ENCODE results near the gene TCTN2.

TCTN2 gene

DNA sequence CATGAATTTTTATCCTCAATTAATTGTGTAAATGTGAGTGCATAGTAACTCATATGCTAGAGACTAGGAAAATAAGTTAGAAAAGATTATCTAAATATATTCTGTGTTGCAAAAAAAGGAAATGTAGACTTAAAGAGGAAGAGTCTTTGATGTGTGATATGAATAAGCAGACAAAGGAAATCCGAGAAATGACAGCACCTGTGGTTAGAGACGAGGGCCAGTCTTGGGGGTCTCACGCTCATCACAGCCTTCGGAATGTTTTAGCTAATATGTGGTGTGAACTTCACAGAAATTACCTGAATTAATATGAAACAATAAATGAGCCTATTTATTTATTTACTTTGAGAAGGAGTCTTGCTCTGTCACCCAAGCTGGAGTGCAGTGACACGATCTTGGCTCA, 52.9 kb downstream of the TCTN2 start:
- DNase-seq (ENCODE audit: low spot score), result no peak
- Histone ChIP-seq H3K27me3 (ENCODE audit: insufficient read depth, poor library complexity, severe bottlenecking) (no peaks in the 10 kb centered on the region), H3K4me1 (ENCODE audit: insufficient read depth, poor library complexity, severe bottlenecking) (peaks cover 4% of the 10 kb centered on the region), H3K36me3 (ENCODE audit: low read depth) (peaks cover 45% of the 10 kb centered on the region), H3K27ac (ENCODE audit: poor library complexity, severe bottlenecking) (no peak overlapping the region), H3K9me3 (ENCODE audit: severe bottlenecking) (no peaks in the 10 kb centered on the region), H3K4me3 (ENCODE audit: severe bottlenecking) (no peak overlapping the region)
- TF ChIP-seq CTCF (IDR thresholded peaks at IDR 0.05; ENCODE audit: poor library complexity, severe bottlenecking), result no peak
- ATAC-seq (ENCODE audit: low read depth), result no peak

- Histone ChIP-seq H3K9me3 (ENCODE audit: severe bottlenecking) (no peaks in the 10 kb centered on the region), H3K4me1 (ENCODE audit: insufficient read depth, poor library complexity, severe bottlenecking) (no peaks in the 10 kb centered on the region), H3K4me3 (ENCODE audit: severe bottlenecking) (no peak overlapping the region), H3K27me3 (ENCODE audit: insufficient read depth, poor library complexity, severe bottlenecking) (no peaks in the 10 kb centered on the region), H3K27ac (ENCODE audit: poor library complexity, severe bottlenecking) (no peak overlapping the region), H3K36me3 (ENCODE audit: low read depth) (peaks cover 45% of the 10 kb centered on the region)
- no peak for DNase-seq (ENCODE audit: low spot score)
- ATAC-seq (ENCODE audit: low read depth), result no peak
- TF ChIP-seq CTCF (IDR thresholded peaks at IDR 0.05; ENCODE audit: poor library complexity, severe bottlenecking), result no peak
Measured at GRCh38 chr12:123726244-123726643, 55.3 kb downstream of the TCTN2 start.

DNA sequence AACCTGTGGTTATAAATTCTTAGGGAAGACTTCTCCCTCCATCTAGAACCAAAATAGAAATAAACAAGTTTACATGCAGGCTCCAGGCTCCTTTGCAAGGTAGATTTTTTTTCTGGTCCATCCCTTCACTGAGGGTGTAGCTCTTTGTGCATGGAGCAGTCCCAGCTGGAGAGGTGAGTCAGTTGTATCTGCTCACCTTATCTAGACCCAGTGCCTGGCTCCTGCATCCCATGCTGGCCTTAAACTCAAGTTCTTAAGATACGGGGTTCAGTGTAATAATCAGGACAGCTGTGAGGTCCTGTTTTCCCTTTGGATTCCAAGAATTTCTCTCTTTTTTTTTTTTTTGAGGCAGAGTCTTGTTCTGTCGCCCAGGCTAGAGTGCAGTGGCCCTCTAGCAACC, 56.0 kb downstream of the TCTN2 start:
- Histone ChIP-seq H3K4me1 (ENCODE audit: insufficient read depth, poor library complexity, severe bottlenecking) (no peaks in the 10 kb centered on the region), H3K4me3 (ENCODE audit: severe bottlenecking) (no peak overlapping the region), H3K36me3 (ENCODE audit: low read depth) (peaks cover 47% of the 10 kb centered on the region), H3K27me3 (ENCODE audit: insufficient read depth, poor library complexity, severe bottlenecking) (no peaks in the 10 kb centered on the region), H3K27ac (ENCODE audit: poor library complexity, severe bottlenecking) (no peak overlapping the region), H3K9me3 (ENCODE audit: severe bottlenecking) (no peaks in the 10 kb centered on the region)
- DNase-seq (ENCODE audit: low spot score) (no peak), ATAC-seq (ENCODE audit: low read depth) (no peak)
- no peak for TF ChIP-seq CTCF (IDR thresholded peaks at IDR 0.05; ENCODE audit: poor library complexity, severe bottlenecking)

DNA sequence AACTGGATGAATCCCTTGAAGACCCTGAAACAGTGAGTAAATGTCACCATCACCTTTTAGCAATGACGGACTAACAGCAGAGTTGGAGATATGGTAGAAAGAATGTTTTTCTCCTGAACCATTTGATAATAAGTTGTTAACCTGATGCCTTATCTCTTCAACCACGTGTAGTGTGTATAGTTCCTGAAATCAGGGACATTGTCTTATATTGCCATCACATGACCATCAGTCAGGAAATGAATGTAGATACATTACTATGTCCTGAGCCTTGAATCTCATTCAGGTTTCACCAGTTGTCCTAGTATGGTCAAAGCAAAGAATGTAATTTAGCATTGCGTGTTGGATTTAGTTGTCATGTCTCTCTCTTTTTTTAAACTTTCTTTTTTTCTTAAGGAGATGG, 57.0 kb downstream of the TCTN2 start:
- ATAC-seq (ENCODE audit: low read depth), result no peak
- H3K36me3 ChIP-seq (ENCODE audit: low read depth), result peaks cover 42% of the 10 kb centered on the region
- DNase-seq (ENCODE audit: low spot score), result no peak
- H3K27ac ChIP-seq (ENCODE audit: poor library complexity, severe bottlenecking), result no peak overlapping the region
- no peaks in the 10 kb centered on the region for H3K9me3 ChIP-seq (ENCODE audit: severe bottlenecking)
- H3K4me1 ChIP-seq (ENCODE audit: insufficient read depth, poor library complexity, severe bottlenecking), result no peaks in the 10 kb centered on the region
- TF ChIP-seq CTCF (IDR thresholded peaks at IDR 0.05; ENCODE audit: poor library complexity, severe bottlenecking), result no peak
- no peak overlapping the region for H3K4me3 ChIP-seq (ENCODE audit: severe bottlenecking)
- H3K27me3 ChIP-seq (ENCODE audit: insufficient read depth, poor library complexity, severe bottlenecking), result no peaks in the 10 kb centered on the region

DNA sequence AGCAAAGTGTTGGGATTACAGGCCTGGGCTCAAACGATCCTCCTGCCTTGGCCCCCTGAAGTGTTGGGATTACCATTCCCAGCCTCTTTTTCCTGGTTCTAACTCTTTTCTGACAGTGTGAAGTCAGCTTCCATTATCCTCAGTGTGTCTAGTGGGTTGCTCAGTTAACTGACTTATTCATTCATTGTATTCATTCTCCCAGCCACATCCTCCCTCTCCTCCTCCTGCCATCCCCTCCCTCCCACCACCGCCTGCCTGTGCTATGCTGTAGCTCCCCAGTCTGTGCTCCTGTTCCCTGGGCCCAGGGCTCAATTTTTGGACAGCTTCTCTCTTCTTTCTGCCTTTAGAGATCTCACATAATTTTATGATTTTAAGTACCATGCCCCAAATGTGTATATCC, 60.7 kb downstream of the TCTN2 start:
- Histone ChIP-seq H3K4me1 (ENCODE audit: insufficient read depth, poor library complexity, severe bottlenecking) (no peaks in the 10 kb centered on the region), H3K36me3 (ENCODE audit: low read depth) (peaks cover 49% of the 10 kb centered on the region), H3K27ac (ENCODE audit: poor library complexity, severe bottlenecking) (no peak overlapping the region), H3K27me3 (ENCODE audit: insufficient read depth, poor library complexity, severe bottlenecking) (no peaks in the 10 kb centered on the region), H3K4me3 (ENCODE audit: severe bottlenecking) (no peak overlapping the region), H3K9me3 (ENCODE audit: severe bottlenecking) (no peaks in the 10 kb centered on the region)
- TF ChIP-seq CTCF (IDR thresholded peaks at IDR 0.05; ENCODE audit: poor library complexity, severe bottlenecking), result no peak
- ATAC-seq (ENCODE audit: low read depth) (no peak), DNase-seq (ENCODE audit: low spot score) (no peak)

Measured in RWPE2 (cell line).